Left ventricle myocardium inferior (tissue), 1 donor: ENCODE data around the gene EML6. TPM values are rescaled to one million over a fixed set of nuclear protein-coding genes. Genes with fewer than 3 reads are reported as not detected.

Source experiments
- DNase-seq: peaks from one replicate; pipeline ENCODE4 v3.0.0-alpha.2; 2020
- H3K27ac ChIP-seq: fragments of 200-600 bp; replicated peaks from 2 replicates; pipeline ENCODE4 v1.8.0; 2021
- H3K27me3 ChIP-seq: fragments of 200-600 bp; 2 replicates; pipeline ENCODE4 v1.8.0; 2021; ENCODE audit warnings: low read depth
- H3K36me3 ChIP-seq: fragments of 200-600 bp; 2 replicates; pipeline ENCODE4 v1.8.0; 2021
- H3K4me1 ChIP-seq: fragments of 200-600 bp; 2 replicates; pipeline ENCODE4 v1.8.0; 2021
- H3K4me3 ChIP-seq: fragments of 200-600 bp; 2 replicates; pipeline ENCODE4 v1.8.0; 2021; ENCODE audit warnings: mild to moderate bottlenecking, moderate library complexity
- H3K9me3 ChIP-seq: fragments of 200-600 bp; replicated peaks from 2 replicates; pipeline ENCODE4 v1.8.0; 2021
- CTCF ChIP-seq: fragments of 200-600 bp; IDR thresholded peaks from 2 replicates; pipeline ENCODE4 v1.8.0; 2021; ENCODE audit warnings: antibody characterized with exemption, mild to moderate bottlenecking, borderline replicate concordance
- intact Hi-C: fragments of 100-400 bp; cut with micrococcal nuclease; formaldehyde crosslinking; loops from one replicate; pipeline ENCODE4 v1.11.0; 2022
- total RNA-seq: library from RNA; stranded (reverse); fragmentation: NEBNext Ultra II Directional; extraction: Animal tissue kit (Norgen Biotek cat#: 25700); gene quantifications from one replicate; pipeline ENCODE4 v1.2.1, GENCODE V29; 2021
- donor health status: DM: no; HTN: yes; CAD: no; lungs with severe emphysema.

EML6 gene
- total RNA-seq, 1 donor from 2014 or later = 0.77 TPM

- Histone ChIP-seq H3K4me3 (no peak overlapping the region), H3K9me3 (no peaks in the 10 kb centered on the region), H3K27ac (no peak overlapping the region), H3K27me3 (no peaks in the 10 kb centered on the region), H3K36me3 (no peaks in the 10 kb centered on the region), H3K4me1 (peaks cover 40% of the 10 kb centered on the region)
- no peak for TF ChIP-seq CTCF
- no peak for DNase-seq
- intact Hi-C loops = no loop called here
Observed at GRCh38 chr2:54997826-54998225, 274.4 kb downstream of the EML6 start.

- Histone ChIP-seq H3K27ac (no peak overlapping the region), H3K27me3 (no peaks in the 10 kb centered on the region), H3K4me1 (peaks cover 40% of the 10 kb centered on the region), H3K9me3 (no peaks in the 10 kb centered on the region), H3K36me3 (no peaks in the 10 kb centered on the region), H3K4me3 (peak overlapping the region; percentile 7)
- no peak for DNase-seq
- TF ChIP-seq CTCF = no peak
- intact Hi-C loops = no loop called here
Observed at GRCh38 chr2:54999182-54999581, 275.7 kb downstream of the EML6 start.

GRCh38 chr2:55000341-55000740, 276.9 kb downstream of the EML6 start:
- no peak overlapping the region for H3K4me3 ChIP-seq
- H3K27ac ChIP-seq = no peak overlapping the region
- H3K9me3 ChIP-seq = no peaks in the 10 kb centered on the region
- intact Hi-C loops = loop anchor here (10.0 kb wide), 1 partner anchor 96 kb away; no protein-coding TSS in a partner anchor
- TF ChIP-seq CTCF = no peak
- H3K27me3 ChIP-seq = no peaks in the 10 kb centered on the region
- H3K36me3 ChIP-seq = no peaks in the 10 kb centered on the region
- DNase-seq = no peak
- peaks cover 47% of the 10 kb centered on the region for H3K4me1 ChIP-seq

GRCh38 chr2:55001716-55002115, 278.3 kb downstream of the EML6 start:
- intact Hi-C loops = loop anchor here (10.0 kb wide), 1 partner anchor 97 kb away; no protein-coding TSS in a partner anchor
- H3K27ac ChIP-seq = no peak overlapping the region
- TF ChIP-seq CTCF = no peak
- H3K4me1 ChIP-seq = peaks cover 59% of the 10 kb centered on the region
- H3K36me3 ChIP-seq = no peaks in the 10 kb centered on the region
- no peaks in the 10 kb centered on the region for H3K9me3 ChIP-seq
- DNase-seq = no peak
- no peak overlapping the region for H3K4me3 ChIP-seq
- H3K27me3 ChIP-seq = no peaks in the 10 kb centered on the region

GRCh38 chr2:55003706-55004639, 280.5 kb downstream of the EML6 start:
- Histone ChIP-seq H3K27me3 (no peaks in the 10 kb centered on the region), H3K27ac (no peak overlapping the region), H3K36me3 (no peaks in the 10 kb centered on the region), H3K4me1 (peaks cover 65% of the 10 kb centered on the region), H3K4me3 (no peak overlapping the region), H3K9me3 (no peaks in the 10 kb centered on the region)
- no peak for DNase-seq
- no peak for TF ChIP-seq CTCF
- intact Hi-C loops = loop anchor here (10.0 kb wide), 1 partner anchor 99 kb away; no protein-coding TSS in a partner anchor
